ENCODE measurements around the gene TBC1D14.
A peak's percentile ranks its signal among the peaks of the same experiment; 100 is the strongest.

The TBC1D14 gene

DNA sequence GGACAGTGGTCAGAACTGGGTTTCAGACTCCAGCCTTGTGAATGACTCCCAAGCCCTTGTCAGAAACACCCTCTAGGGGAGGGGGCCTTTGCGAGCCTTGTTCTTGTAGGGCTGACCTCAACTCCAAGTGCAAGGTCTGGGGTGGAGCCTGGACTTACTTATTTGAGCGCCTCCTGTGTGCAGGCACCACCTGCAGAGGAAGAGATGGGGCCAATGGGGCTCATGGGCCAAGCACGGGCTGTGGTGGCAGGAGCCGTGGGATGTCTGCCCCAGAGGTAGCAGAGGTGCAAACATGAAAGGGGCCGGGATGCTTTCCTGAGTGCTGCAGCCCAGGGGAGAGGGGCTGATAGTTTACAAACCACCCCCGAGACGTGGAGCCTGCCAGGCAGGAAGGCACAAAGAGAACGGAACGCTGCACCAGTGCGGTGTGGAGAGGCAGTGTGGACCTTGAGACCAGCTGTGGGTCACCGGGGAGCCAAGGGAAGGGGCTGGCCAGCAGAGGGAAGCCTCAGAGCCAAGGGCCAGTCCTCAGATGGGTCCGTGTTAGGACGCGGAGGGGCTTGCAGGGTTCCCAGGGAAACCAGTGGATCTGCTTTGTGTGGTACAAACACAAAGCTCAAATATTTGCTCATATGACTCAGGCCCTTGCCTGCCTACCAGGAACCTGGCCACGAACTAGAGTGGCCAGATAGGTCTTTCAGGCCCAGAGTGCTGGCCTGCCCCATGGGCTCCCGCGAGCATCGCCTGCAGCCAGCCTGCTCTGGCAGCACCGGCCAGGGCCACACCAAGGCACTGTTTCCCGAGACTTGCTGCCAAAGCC lies 124.8 kb downstream of the TBC1D14 start:
- H3K4me3 ChIP-seq (ENCODE audit: low read length, poor library complexity, severe bottlenecking), result no peak overlapping the region
- no peaks in the 10 kb centered on the region for H3F3A ChIP-seq (ENCODE audit: low read depth)
- H4K20me1 ChIP-seq (ENCODE audit: insufficient read depth, low read length, poor library complexity, severe bottlenecking), result no peaks in the 10 kb centered on the region
- H3K9me3 ChIP-seq (ENCODE audit: insufficient read depth, low read depth, low read length), result no peaks in the 10 kb centered on the region
- no peaks in the 10 kb centered on the region for H3K4me1 ChIP-seq (ENCODE audit: insufficient read depth, low read length, poor library complexity, severe bottlenecking)
- no peaks in the 10 kb centered on the region for H3K9me2 ChIP-seq (replicated peaks; ENCODE audit: low read depth, low read length)
- H3K27me3 ChIP-seq (ENCODE audit: insufficient read depth, low read length, poor library complexity, severe bottlenecking), result no peaks in the 10 kb centered on the region
- no peak for TF ChIP-seq EZH2phosphoT487 (IDR thresholded peaks at IDR 0.05; ENCODE audit: borderline replicate concordance)
- TF ChIP-seq CTCF (conservative IDR thresholded peaks at IDR 0.05; ENCODE audit: low read length), result no peak
- no peak overlapping the region for H3K4me2 ChIP-seq (ENCODE audit: low read depth, low read length, poor library complexity, severe bottlenecking)
- no peak overlapping the region for H3K9ac ChIP-seq (ENCODE audit: low read depth, low read length, poor library complexity, severe bottlenecking)
- H2AFZ ChIP-seq (ENCODE audit: low read length), result no peak overlapping the region
- no peaks in the 10 kb centered on the region for H3K79me2 ChIP-seq (ENCODE audit: insufficient read depth, low read length)
- H3K36me3 ChIP-seq (ENCODE audit: insufficient read depth, low read length), result peaks cover 27% of the 10 kb centered on the region; the same call in 1 of the 2 replicates

GRCh38 chr4:7037425-7037824 lies 127.8 kb downstream of the TBC1D14 start:
- Histone ChIP-seq H3K4me3 (ENCODE audit: low read length, poor library complexity, severe bottlenecking) (no peak overlapping the region), H3K36me3 (ENCODE audit: insufficient read depth, low read length) (peaks cover 3% of the 10 kb centered on the region; the same call in 1 of the 2 replicates), H3K27me3 (ENCODE audit: insufficient read depth, low read length, poor library complexity, severe bottlenecking) (peaks cover 8% of the 10 kb centered on the region), H3K79me2 (ENCODE audit: insufficient read depth, low read length) (no peaks in the 10 kb centered on the region), H3K9me2 (replicated peaks; ENCODE audit: low read depth, low read length) (no peaks in the 10 kb centered on the region), H2AFZ (ENCODE audit: low read length) (no peak overlapping the region), H3K9ac (ENCODE audit: low read depth, low read length, poor library complexity, severe bottlenecking) (no peak overlapping the region), H3F3A (ENCODE audit: low read depth) (no peaks in the 10 kb centered on the region), H3K4me2 (ENCODE audit: low read depth, low read length, poor library complexity, severe bottlenecking) (no peak overlapping the region), H3K4me1 (ENCODE audit: insufficient read depth, low read length, poor library complexity, severe bottlenecking) (no peaks in the 10 kb centered on the region), H3K9me3 (ENCODE audit: insufficient read depth, low read depth, low read length) (no peaks in the 10 kb centered on the region), H4K20me1 (ENCODE audit: insufficient read depth, low read length, poor library complexity, severe bottlenecking) (no peaks in the 10 kb centered on the region)
- TF ChIP-seq EZH2phosphoT487 (IDR thresholded peaks at IDR 0.05; ENCODE audit: borderline replicate concordance) (no peak), CTCF (conservative IDR thresholded peaks at IDR 0.05; ENCODE audit: low read length) (peak; percentile 46)

DNA sequence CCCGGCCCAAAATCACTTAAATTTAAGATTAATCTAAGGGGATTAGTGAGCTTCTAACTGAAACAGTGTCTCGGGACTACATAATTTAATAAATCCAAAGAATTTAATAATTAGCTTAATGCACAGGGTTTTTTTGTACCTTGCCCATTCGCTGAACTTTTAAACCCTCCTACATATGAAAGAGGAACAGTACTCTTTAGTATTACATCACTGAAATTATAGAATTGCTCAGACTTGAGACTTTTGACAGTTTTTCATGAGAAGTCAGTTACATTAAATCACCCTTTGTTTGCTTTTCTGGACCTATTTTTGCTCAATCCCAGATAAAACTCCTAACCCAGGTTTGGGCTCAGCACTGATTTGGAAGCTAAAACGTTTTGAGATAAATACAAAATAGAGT lies 131.1 kb downstream of the TBC1D14 start:
- Histone ChIP-seq H4K20me1 (ENCODE audit: insufficient read depth, low read length, poor library complexity, severe bottlenecking) (peaks cover 20% of the 10 kb centered on the region), H3K4me3 (ENCODE audit: low read length, poor library complexity, severe bottlenecking) (no peak overlapping the region), H3K9me2 (replicated peaks; ENCODE audit: low read depth, low read length) (no peaks in the 10 kb centered on the region), H3K4me1 (ENCODE audit: insufficient read depth, low read length, poor library complexity, severe bottlenecking) (peaks cover 18% of the 10 kb centered on the region), H3K27me3 (ENCODE audit: insufficient read depth, low read length, poor library complexity, severe bottlenecking) (peaks cover 26% of the 10 kb centered on the region), H3K4me2 (ENCODE audit: low read depth, low read length, poor library complexity, severe bottlenecking) (no peak overlapping the region), H3F3A (ENCODE audit: low read depth) (no peaks in the 10 kb centered on the region), H2AFZ (ENCODE audit: low read length) (no peak overlapping the region), H3K79me2 (ENCODE audit: insufficient read depth, low read length) (peaks cover 11% of the 10 kb centered on the region; the same call in 1 of the 2 replicates), H3K36me3 (ENCODE audit: insufficient read depth, low read length) (no peaks in the 10 kb centered on the region), H3K9ac (ENCODE audit: low read depth, low read length, poor library complexity, severe bottlenecking) (no peak overlapping the region), H3K9me3 (ENCODE audit: insufficient read depth, low read depth, low read length) (no peaks in the 10 kb centered on the region)
- TF ChIP-seq CTCF (conservative IDR thresholded peaks at IDR 0.05; ENCODE audit: low read length) (no peak), EZH2phosphoT487 (IDR thresholded peaks at IDR 0.05; ENCODE audit: borderline replicate concordance) (no peak)

All from Loucy (cell line).